GM18909 (cell line): ENCODE results near the gene KCTD7.
"Not testable (repeated sequence)": the region's sequence is repeated elsewhere in the genome, so short reads cannot be mapped to it uniquely, and the experiment has no call there.

Source experiments
- ATAC-seq: cut with Tn5 transposase; IDR thresholded peaks from one replicate; pipeline ENCODE4 v1.9.1; 2021; ENCODE audit warnings: mild to moderate bottlenecking; ENCODE audit not compliant: unreplicated experiment, poor library complexity

Gene KCTD7

GRCh38 chr7:66614596-66614995 is 14.1 kb upstream of the KCTD7 start:
- ATAC-seq: not testable (repeated sequence)

GRCh38 chr7:66615699-66616098 is 13.0 kb upstream of the KCTD7 start:
- ATAC-seq: no peak

- no peak for ATAC-seq
Observed at GRCh38 chr7:66617295-66617694, 11.4 kb upstream of the KCTD7 start.

GRCh38 chr7:66619341-66619948 is 9.2 kb upstream of the KCTD7 start:
- not testable (repeated sequence) for ATAC-seq

GRCh38 chr7:66626331-66626934 is 2.2 kb upstream of the KCTD7 start:
- ATAC-seq: no peak

GRCh38 chr7:66627151-66627681 is 1.5 kb upstream of the KCTD7 start:
- no peak for ATAC-seq

- peak; percentile 2 for ATAC-seq
Observed at GRCh38 chr7:66627881-66628360, 760 bp upstream of the KCTD7 start.

- no peak for ATAC-seq
Observed at GRCh38 chr7:66629222-66630062, 761 bp downstream of the KCTD7 start.

- no peak for ATAC-seq
Observed at GRCh38 chr7:66630531-66630930, 1.9 kb downstream of the KCTD7 start.

- no peak for ATAC-seq
Observed at GRCh38 chr7:66631471-66631870, 2.8 kb downstream of the KCTD7 start.

GRCh38 chr7:66634816-66635215 is 6.1 kb downstream of the KCTD7 start:
- no peak for ATAC-seq

GRCh38 chr7:66635322-66635981 is 6.8 kb downstream of the KCTD7 start:
- ATAC-seq: not testable (repeated sequence)

- not testable (repeated sequence) for ATAC-seq
Observed at GRCh38 chr7:66635982-66636546, 7.4 kb downstream of the KCTD7 start.

GRCh38 chr7:66638309-66639099 is 9.8 kb downstream of the KCTD7 start:
- no peak for ATAC-seq

- ATAC-seq: no peak
Observed at GRCh38 chr7:66639773-66640172, 11.1 kb downstream of the KCTD7 start.

- no peak for ATAC-seq
Observed at GRCh38 chr7:66640802-66641525, 12.3 kb downstream of the KCTD7 start.

GRCh38 chr7:66641526-66641871 is 12.8 kb downstream of the KCTD7 start:
- no peak for ATAC-seq

GRCh38 chr7:66642186-66642585 is 13.5 kb downstream of the KCTD7 start:
- ATAC-seq: no peak

GRCh38 chr7:66642932-66643331 is 14.3 kb downstream of the KCTD7 start:
- ATAC-seq: no peak
